K562 (cell line): ENCODE data around the gene PTCRA. TPM values are rescaled to one million over a fixed set of nuclear protein-coding genes. Genes with fewer than 3 reads are reported as not detected.

Experiments used
- AFF1 ChIP-seq, 2 experiments: fragments of 450-650 bp; IDR thresholded peaks; 2 replicates each; pipeline ENCODE4 v1.6.1; 2018; ENCODE audit warnings: mild to moderate bottlenecking in 2 of 2, low read depth in 1 of 2; ENCODE audit not compliant: partially characterized antibody in 2 of 2
- ATF7 ChIP-seq: fragments of 450-650 bp; IDR thresholded peaks from 2 replicates; pipeline ENCODE4 v1.7.1; 2014; ENCODE audit warnings: mild to moderate bottlenecking, moderate library complexity
- BRD9 ChIP-seq: fragments of 450-650 bp; IDR thresholded peaks from 2 replicates; pipeline ENCODE4 v1.6.1; 2018; ENCODE audit warnings: low read depth; ENCODE audit not compliant: partially characterized antibody
- CTBP1 ChIP-seq: fragments of 450-650 bp; IDR thresholded peaks from 2 replicates; pipeline ENCODE4 v1.6.1; 2016; ENCODE audit warnings: borderline replicate concordance
- DEAF1 ChIP-seq: fragments of 450-650 bp; formaldehyde crosslinking; IDR thresholded peaks from 2 replicates; pipeline ENCODE4 v1.4.0; 2020; ENCODE audit warnings: mild to moderate bottlenecking, moderate library complexity
- ID3 ChIP-seq, 2 experiments: fragments of 250-450 bp in 1 of 2; fragments of 450-650 bp in 1 of 2; sonication (Bioruptor Pico) in 1 of 2; IDR thresholded peaks; 2 replicates each; pipeline versions ENCODE4 v1.6.1 to v1.8.0; 2016 to 2021; ENCODE audit warnings: mild to moderate bottlenecking in 2 of 2, moderate library complexity in 2 of 2, missing compliant biosample characterization in 1 of 2, missing genetic modification characterization in 1 of 2
- NFIC ChIP-seq: fragments of 450-650 bp; IDR thresholded peaks from 2 replicates; pipeline ENCODE4 v1.6.1; 2017; ENCODE audit warnings: mild to moderate bottlenecking, inconsistent platforms
- NUFIP1 ChIP-seq: fragments of 450-650 bp; IDR thresholded peaks from 2 replicates; pipeline ENCODE4 v1.6.1; 2018; ENCODE audit not compliant: partially characterized antibody
- POLR3G ChIP-seq: IDR thresholded peaks from 2 replicates; pipeline ENCODE4 v1.6.1; 2011; ENCODE audit not compliant: insufficient read length, insufficient replicate concordance; ENCODE audit errors: extremely low read depth
- RB1 ChIP-seq: fragments of 450-650 bp; IDR thresholded peaks from 2 replicates; pipeline ENCODE4 v1.6.1; 2017; ENCODE audit warnings: low read depth, mild to moderate bottlenecking
- RBM15 ChIP-seq: fragments of 200-400 bp; formaldehyde crosslinking; IDR thresholded peaks from 2 replicates; pipeline ENCODE4 v1.6.1; 2018; ENCODE audit warnings: mild to moderate bottlenecking, low read length, moderate library complexity; ENCODE audit not compliant: insufficient read depth
- RCOR1 ChIP-seq, 2 experiments: IDR thresholded peaks; 2 replicates each; pipeline ENCODE4 v1.6.1; 2012; ENCODE audit warnings: low read depth in 2 of 2, low read length in 2 of 2, borderline replicate concordance in 1 of 2, improper control_type of control experiment in 1 of 2
- TBL1XR1 ChIP-seq, 2 experiments: IDR thresholded peaks; 2 replicates each; pipeline ENCODE4 v1.6.1; 2012; ENCODE audit warnings: improper control_type of control experiment in 2 of 2, low read length in 2 of 2, mild to moderate bottlenecking in 1 of 2
- TEAD4 ChIP-seq, 2 experiments: sonication (generic) in 1 of 2; formaldehyde crosslinking in 1 of 2; IDR thresholded peaks; 2 replicates each; pipeline versions ENCODE4 v1.6.1 to v1.8.0; 2012 to 2022; ENCODE audit warnings: borderline replicate concordance in 1 of 2, inconsistent platforms in 1 of 2, low read length in 1 of 2, mild to moderate bottlenecking in 1 of 2, missing genetic modification reagents in 1 of 2
- ZNF592 ChIP-seq: fragments of 450-650 bp; IDR thresholded peaks from 2 replicates; pipeline ENCODE4 v1.6.1; 2017; ENCODE audit warnings: antibody characterized with exemption, mild to moderate bottlenecking
- ZNF780A ChIP-seq: fragments of 250-450 bp; sonication (Bioruptor Pico); IDR thresholded peaks from 2 replicates; pipeline ENCODE4 v1.5.0; 2021; ENCODE audit warnings: mild to moderate bottlenecking
- polyA plus RNA-seq, 8 experiments: library from polyadenylated mRNA; depleted of rRNA in 4 of 8; stranded (reverse) in 5 of 8; unstranded in 3 of 8; fragments of >200 nt; fragmentation: Nextera tagmentation in 2 of 8; fragmentation: Illumina TruSeq in 1 of 8; extraction: Ambion mirVana in 2 of 8; extraction: Trizol in 1 of 8; gene quantifications; 2 replicates each; pipeline versions ENCODE4 v1.2.1 to v1.2.3, GENCODE V29; 2011 to 2014; ENCODE audit warnings: inconsistent platforms in 1 of 8, missing spikeins in 1 of 8
- total RNA-seq, 7 experiments: library from RNA; depleted of rRNA in 6 of 7; stranded (reverse); fragments of >200 nt in 6 of 7; fragmentation: Illumina TruSeq in 2 of 7; extraction: Trizol in 2 of 7; gene quantifications; 2 replicates each; pipeline versions ENCODE4 v1.2.1 to v1.2.3, GENCODE V29; 2011 to 2021; ENCODE audit warnings: low replicate concordance in 1 of 7

PTCRA gene
- total and polyA plus RNA-seq, 9 of the 15 experiments (the other 6 are each of a cell fraction or from before 2014, with no cell fraction given), result 0.21 TPM; not detected in 8

- TF ChIP-seq RB1 (peak; percentile 71), CTBP1 (peak; percentile 61; the same call in 1 of the 2 replicates), ATF7 (peak; percentile 31; the same call in 1 of the 2 replicates), DEAF1 (peak; percentile 96), AFF1 (IDR thresholded peaks at IDR 0.05; ENCODE audit: low read depth in 1 of 2, partially characterized antibody in 2 of 2) (peak in 1 of 2 experiments; percentile 44), NFIC (peak; percentile 76), NUFIP1 (no peak), TBL1XR1 (IDR thresholded peaks at IDR 0.05; ENCODE audit: low read length in 2 of 2) (0 out of 4 replicates have a peak, but pooled peaks of 1 of the 2 experiments have one; percentile 34), ID3 (CRISPR knock-in tag; IDR thresholded peaks at IDR 0.05) (no peak), ID3 (tag; IDR thresholded peaks at IDR 0.05) (peak; percentile 63; the same call in 1 of the 2 replicates), ZNF780A (CRISPR knock-in tag) (no peak), RBM15 (no peak), POLR3G (no peak), ZNF592 (peak; percentile 43; the same call in 1 of the 2 replicates), TEAD4 (IDR thresholded peaks at IDR 0.05; ENCODE audit: low read length) (peak; percentile 65), TEAD4 (CRISPR knock-in tag; IDR thresholded peaks at IDR 0.05; ENCODE audit: borderline replicate concordance) (no peak), RCOR1 (IDR thresholded peaks at IDR 0.05; ENCODE audit: borderline replicate concordance in 1 of 2, low read depth in 2 of 2, low read length in 2 of 2) (peak in 1 of 2 experiments; percentile 63; a peak in 1 of 4 replicates), BRD9 (peak; percentile 55)
Observed at GRCh38 chr6:42901538-42901957, 14.3 kb upstream of the PTCRA start (continued).
